ENCODE data around the gene EWSR1. TPM values are rescaled to one million over a fixed set of nuclear protein-coding genes. Genes with fewer than 3 reads are reported as not detected.
A peak's percentile ranks its signal among the peaks of the same experiment; 100 is the strongest.
"Not testable (repeated sequence)": the region's sequence is repeated elsewhere in the genome, so short reads cannot be mapped to it uniquely, and the experiment has no call there.

Gene EWSR1, protein sequence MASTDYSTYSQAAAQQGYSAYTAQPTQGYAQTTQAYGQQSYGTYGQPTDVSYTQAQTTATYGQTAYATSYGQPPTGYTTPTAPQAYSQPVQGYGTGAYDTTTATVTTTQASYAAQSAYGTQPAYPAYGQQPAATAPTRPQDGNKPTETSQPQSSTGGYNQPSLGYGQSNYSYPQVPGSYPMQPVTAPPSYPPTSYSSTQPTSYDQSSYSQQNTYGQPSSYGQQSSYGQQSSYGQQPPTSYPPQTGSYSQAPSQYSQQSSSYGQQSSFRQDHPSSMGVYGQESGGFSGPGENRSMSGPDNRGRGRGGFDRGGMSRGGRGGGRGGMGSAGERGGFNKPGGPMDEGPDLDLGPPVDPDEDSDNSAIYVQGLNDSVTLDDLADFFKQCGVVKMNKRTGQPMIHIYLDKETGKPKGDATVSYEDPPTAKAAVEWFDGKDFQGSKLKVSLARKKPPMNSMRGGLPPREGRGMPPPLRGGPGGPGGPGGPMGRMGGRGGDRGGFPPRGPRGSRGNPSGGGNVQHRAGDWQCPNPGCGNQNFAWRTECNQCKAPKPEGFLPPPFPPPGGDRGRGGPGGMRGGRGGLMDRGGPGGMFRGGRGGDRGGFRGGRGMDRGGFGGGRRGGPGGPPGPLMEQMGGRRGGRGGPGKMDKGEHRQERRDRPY
- total RNA-seq, result 186 TPM

DNA sequence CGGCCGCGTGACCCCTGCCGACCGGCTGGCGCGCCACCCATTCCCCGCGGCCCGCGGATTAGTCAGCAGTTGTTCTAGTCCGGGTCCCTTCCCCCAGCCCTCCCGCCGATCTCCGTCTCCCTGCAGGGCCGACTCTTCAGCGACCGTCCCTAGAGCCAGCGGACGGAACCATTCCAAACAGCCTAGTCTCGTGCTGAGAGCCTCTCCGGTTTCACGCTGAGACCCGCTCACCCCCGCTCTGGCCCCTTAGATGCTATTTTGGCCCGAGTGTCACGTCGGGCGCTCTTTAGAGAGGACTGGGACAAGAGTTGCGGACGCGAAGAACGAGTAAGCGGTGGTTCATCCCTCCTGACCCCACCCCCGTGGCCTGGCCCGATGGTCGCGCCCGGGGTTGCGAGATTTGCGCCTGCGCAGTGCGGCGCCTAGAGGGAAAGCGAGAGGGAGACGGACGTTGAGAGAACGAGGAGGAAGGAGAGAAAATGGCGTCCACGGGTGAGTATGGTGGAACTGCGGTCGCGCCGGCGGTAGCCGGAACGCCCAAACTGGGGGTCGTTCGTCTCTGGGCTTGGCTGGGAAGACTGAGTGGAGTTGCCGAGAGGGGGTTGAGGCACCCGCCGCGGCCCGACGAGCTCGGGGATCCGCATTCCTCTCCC, at the start of gene EWSR1, which contains the start of gene RHBDD3:
Gene EWSR1 (plus strand): TSS at position 411 of the 653 bp plus-strand sequence. CDS start 69 bp downstream, at position 480.
Gene RHBDD3 (minus strand): TSS at position 124 of the 653 bp plus-strand sequence. CDS start 2,355 bp downstream, outside the sequence.
- peak; percentile 96 for DNase-seq

DNA sequence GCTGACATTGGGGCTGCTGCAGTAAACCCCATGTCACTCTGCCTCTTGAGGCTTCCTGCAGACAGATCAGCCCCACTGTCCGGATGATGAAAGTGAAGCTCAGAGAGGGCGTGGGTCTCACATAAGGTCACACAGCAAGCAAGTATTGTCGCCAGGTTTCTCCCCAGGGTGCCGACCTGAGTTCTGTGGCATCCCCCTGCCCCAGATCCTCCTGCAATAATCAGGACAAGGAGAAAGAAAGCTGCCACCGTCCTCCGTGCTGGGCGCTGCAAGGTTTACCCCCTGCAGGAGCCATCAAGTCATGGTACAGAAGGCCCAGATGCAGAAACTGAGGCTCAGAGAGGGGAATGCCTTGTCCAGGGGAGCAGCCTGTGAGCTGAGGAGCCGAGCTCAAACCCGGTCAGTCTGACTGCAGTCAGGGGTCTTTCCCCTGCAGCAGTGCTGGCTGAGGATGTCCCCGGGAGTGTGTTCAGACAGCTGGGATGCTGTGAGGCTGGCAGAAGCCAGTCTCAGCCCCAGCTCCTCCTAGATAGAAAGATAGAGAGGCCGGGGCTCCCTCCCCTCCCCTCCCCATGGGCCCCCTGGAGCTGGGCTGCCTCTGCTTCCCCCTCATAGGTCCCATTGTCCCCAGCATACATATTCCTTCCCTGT, 49.2 kb upstream of the EWSR1 start:
- no peak for DNase-seq

GRCh38 chr22:29219409-29219782, 48.7 kb upstream of the EWSR1 start:
- not testable (repeated sequence) for DNase-seq

DNA sequence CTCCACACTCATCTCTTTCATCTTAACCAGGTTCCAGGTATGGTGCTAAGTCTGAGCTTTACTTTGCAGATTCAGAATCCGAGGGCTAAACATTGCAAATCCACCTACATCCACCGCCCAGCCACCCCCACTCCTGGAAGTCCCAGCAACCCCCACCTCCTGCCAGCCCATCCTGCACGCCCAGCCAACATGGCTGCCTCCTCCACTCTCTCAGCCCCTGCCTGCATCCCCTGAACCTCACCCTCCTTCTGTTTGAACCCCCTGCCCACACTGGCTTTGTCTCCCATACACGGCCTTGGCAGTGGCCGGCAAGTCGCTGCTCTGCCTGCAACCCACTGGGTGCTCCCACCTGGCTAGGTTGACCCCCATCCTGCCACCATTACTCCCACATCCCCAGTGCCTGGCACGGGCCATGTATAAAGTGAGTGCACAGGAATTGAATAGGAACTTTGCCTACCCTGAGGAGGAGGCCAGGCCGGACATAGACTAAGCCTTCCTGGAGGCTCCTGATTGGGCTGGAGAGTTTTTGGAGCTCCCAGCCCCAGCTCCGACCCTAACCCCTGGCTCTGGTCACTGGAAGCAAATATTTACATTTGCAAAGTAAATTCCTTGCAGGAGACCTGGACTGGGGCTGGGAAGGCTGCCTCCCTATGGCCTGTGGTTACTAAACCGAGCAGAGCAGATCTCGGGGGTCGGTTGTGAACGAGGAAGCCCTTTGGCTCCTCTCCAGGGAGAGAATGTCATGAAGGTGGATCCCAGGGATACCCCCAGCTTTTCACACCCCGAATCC, 48.0 kb upstream of the EWSR1 start:
- DNase-seq, result no peak

- no peak for DNase-seq
These were observed 43.8 kb upstream of the EWSR1 start for GRCh38 chr22:29224121-29224858.

DNA sequence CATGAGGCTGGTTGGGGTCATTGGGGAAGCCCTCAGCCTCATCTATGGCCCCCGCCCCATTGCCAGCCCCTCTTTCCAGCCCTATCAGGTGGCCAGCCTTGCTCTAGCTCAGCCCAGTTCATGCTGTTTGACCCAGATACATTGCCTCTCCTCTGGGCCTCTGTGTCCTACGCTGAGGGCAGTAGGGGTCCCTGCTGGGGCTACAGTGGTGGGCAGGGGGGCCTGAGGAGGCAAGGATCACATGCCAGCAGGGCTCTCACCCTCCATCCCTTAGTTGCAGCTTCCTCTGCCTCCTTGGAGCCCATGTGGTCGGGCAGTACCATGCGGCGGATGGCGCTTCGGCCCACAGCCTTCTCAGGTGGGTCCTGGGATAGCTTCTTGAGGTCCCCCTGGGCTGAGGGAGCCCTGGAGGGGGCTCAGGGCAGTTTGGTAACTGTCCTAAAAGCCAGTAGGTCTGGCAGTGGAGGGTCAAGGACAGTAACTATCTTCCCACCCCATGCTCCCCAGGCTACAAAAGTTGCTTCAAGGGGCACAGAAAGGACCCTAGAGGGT, 43.1 kb upstream of the EWSR1 start:
- DNase-seq, result no peak

DNA sequence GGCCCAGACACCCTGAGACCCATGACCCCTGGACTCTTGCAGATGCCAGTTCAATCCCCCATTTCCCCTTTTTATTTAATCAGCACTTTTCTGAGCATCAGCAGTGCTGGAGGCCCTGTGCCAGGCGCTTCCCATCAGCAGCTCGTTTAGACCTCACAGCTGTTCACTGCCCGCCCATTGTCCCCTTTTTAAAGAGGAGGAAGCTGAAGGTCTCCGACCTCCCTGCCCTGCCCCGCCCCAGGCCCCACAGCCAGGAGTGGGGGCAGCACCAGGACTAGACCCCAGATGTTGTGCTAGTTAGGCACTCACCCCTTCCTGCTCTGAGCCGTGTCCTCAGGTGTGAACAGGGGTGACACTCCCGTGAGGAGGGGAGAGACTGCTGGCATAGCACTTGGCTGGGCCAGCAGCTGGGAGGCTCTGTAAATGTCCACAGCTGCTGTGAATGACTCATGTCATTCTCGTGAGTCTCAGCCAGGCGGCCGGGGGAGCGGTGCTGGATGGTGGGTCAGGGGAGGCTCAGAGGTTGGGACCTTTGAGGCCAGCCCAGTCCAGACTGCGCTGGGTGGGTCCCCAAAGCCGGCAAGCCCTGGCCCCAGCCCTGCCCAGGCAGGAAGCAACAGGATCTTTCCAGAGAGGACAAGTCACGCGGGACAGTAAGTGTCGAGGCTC, 42.5 kb upstream of the EWSR1 start:
- DNase-seq, result no peak

DNA sequence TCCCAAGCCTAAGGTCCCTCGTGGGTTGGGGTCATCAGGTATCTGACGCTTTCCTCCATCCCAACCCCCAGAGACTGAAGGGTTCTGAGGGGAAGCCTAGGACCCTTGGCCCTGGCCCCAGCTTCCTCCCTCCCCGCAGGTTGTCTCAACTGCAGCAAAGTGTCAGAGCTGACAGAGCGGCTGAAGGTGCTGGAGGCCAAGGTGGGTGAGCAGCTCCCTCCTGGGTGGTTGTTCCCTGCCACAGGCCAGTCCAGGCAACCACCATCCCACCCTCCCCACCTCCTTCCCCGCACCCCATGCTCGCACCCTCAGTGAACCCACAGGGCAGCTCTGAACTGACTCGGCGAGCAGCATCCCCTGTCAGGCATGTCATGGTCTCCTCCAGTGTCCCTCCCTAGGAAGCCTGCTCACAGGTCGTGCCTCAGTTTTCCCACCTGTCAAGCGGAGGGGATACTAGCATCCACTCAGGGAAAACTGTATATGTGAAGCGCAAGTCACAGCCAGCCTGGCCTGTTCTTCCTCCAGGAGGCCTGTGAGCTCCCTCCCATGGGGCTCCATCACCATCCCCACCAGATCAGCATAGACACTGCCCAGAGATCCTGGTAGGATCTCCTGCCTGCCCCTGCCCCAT, 41.6 kb upstream of the EWSR1 start:
- DNase-seq, result no peak

- no peak for DNase-seq
These were observed 36.8 kb upstream of the EWSR1 start for GRCh38 chr22:29230972-29231875.

DNA sequence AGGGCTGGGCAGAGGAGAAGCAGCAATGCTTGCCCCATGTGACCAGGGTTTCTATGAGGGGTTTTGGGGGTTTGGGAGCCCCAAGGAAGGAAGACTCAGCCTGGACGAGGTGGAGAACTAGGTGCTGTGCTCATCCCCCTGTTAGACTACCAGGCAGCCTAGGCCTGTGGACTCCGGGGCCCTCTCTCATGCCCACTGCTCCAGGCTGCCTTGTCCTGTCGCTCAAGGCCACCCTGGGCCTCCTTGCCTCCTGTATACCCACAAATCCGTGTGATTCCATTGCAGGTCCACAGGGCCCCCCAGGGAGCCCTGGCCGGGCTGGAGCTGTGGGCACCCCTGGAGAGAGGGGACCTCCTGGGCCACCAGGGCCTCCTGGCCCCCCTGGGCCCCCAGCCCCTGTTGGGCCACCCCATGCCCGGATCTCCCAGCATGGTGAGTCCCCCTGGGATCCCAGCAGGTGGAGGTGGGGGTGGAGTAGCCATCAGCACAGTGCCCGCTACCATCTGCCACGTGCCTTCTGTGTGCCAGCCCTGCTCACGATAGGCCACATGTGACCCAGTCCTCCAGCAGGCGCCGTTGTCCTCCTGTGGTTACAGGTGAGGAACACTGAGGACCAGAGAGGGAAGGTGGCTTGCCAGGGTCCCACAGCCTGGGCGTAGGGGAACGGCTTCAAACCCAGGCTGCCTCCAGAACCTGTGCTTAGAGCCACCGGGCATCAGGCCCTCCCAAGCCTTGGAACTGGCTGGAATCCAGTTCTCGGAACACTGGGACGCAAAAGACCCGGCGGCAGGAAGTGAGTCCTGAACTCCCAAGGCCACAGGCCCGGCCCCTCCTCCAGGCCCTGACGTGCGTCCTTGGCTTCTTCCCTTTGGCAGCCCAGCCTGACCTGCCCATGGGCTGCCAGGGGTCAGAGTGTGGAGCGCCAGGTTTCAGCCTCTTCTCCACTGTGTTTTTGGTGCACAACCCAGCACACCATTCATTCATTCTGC, 35.8 kb upstream of the EWSR1 start:
- DNase-seq, result no peak

- no peak for DNase-seq
These were observed 34.7 kb upstream of the EWSR1 start for GRCh38 chr22:29233277-29233877.

- DNase-seq, result not testable (repeated sequence)
These were observed 27.6 kb upstream of the EWSR1 start for GRCh38 chr22:29240481-29240880.

- no peak for DNase-seq
These were observed 24.1 kb upstream of the EWSR1 start for GRCh38 chr22:29243874-29244446.

- DNase-seq, result no peak
These were observed 23.1 kb upstream of the EWSR1 start for GRCh38 chr22:29244785-29245625.

GRCh38 chr22:29245626-29246385, 22.3 kb upstream of the EWSR1 start:
- peak; percentile 33 for DNase-seq
